C4-2B (cell line): ENCODE measurements around the gene PDPK1.
"Not testable (repeated sequence)": the region's sequence is repeated elsewhere in the genome, so short reads cannot be mapped to it uniquely, and the experiment has no call there.

Experiments
- H3K27ac ChIP-seq: fragments of 450-650 bp; 2 replicates; pipeline ENCODE4 v1.5.1; 2017
- ZFX ChIP-seq: fragments of 450-650 bp; IDR thresholded peaks from 2 replicates; pipeline ENCODE4 v1.6.1; 2017
- TF ChIP-seq, protein P1 (sequence below): fragments of 450-650 bp; conservative IDR thresholded peaks from 2 replicates; pipeline ENCODE4 v1.5.1; 2017; ENCODE audit warnings: mild to moderate bottlenecking

The PDPK1 gene

DNA sequence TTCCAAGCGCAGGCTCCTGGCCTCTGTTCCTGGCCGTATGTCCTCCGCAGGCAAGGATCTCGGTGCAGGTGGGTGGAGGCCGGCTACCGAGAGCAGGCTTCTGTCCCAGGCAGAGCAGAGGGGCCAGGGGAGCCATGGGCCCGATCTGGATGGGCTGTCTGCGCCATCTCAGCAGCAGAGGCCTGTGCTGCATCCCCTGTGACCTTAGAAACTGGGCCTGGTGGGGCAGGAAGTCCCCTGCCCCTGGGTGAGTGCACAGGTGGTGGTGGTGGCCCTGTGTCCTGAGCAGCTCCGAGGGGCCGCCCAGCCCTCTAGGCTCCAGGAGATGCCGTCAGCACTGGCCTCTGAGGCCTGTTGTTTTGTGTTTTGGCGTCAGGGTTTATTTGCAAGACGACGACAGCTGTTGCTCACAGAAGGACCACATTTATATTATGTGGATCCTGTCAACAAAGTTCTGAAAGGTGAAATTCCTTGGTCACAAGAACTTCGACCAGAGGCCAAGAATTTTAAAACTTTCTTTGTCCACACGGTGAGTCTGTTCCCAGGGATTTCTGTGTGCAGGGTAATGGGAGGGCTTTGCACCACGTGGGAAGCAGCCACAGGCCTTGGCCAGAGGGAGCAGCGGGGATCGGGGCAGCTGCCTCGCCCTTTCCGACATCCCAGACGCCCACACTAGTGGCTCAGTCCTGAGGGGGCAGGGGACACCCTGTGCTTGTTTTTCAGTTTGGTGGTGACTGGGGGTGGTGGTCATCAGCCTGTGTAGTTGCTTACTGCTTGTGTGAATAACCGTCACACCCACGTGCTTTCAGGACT is 59.1 kb downstream of the PDPK1 start:
- no peak for TF ChIP-seq ZFX
- TF ChIP-seq, protein P1, sequence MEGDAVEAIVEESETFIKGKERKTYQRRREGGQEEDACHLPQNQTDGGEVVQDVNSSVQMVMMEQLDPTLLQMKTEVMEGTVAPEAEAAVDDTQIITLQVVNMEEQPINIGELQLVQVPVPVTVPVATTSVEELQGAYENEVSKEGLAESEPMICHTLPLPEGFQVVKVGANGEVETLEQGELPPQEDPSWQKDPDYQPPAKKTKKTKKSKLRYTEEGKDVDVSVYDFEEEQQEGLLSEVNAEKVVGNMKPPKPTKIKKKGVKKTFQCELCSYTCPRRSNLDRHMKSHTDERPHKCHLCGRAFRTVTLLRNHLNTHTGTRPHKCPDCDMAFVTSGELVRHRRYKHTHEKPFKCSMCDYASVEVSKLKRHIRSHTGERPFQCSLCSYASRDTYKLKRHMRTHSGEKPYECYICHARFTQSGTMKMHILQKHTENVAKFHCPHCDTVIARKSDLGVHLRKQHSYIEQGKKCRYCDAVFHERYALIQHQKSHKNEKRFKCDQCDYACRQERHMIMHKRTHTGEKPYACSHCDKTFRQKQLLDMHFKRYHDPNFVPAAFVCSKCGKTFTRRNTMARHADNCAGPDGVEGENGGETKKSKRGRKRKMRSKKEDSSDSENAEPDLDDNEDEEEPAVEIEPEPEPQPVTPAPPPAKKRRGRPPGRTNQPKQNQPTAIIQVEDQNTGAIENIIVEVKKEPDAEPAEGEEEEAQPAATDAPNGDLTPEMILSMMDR: no peak
- H3K27ac ChIP-seq: no peak overlapping the region

DNA sequence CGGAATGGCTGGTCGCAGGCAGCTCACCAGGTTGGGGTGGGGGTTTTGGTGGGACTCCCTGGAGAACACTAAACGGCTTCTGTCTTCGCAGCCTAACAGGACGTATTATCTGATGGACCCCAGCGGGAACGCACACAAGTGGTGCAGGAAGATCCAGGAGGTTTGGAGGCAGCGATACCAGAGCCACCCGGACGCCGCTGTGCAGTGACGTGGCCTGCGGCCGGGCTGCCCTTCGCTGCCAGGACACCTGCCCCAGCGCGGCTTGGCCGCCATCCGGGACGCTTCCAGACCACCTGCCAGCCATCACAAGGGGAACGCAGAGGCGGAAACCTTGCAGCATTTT is 59.7 kb downstream of the PDPK1 start:
- TF ChIP-seq, protein P1: no peak
- TF ChIP-seq ZFX: no peak
- no peak overlapping the region for H3K27ac ChIP-seq

DNA sequence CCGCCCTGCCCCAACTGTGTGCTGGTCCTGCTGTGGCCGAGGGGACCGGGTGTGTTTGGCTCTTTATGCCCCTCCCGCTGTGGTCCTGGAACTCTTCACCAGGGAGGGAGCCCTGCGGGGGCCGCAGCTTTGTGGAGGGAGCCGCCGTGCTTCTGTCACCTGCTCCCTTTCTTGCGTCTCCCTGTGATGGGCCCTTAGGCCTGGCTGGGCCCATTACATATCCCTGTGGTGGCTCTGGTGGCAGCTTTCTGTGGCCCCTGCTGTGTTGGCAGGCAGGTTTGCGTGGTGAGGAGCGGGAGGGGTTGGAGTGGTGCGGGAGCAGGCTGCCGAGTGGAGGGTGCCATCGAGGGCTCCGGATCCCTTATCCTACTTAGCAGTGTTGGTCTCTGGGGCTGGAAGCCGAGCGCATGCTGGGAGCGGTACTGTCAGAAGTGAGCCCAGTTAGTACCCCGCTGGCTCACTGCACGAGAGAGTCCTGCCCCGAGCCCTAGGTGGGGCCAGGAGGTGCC is 60.4 kb downstream of the PDPK1 start:
- TF ChIP-seq, protein P1: no peak
- no peak for TF ChIP-seq ZFX

DNA sequence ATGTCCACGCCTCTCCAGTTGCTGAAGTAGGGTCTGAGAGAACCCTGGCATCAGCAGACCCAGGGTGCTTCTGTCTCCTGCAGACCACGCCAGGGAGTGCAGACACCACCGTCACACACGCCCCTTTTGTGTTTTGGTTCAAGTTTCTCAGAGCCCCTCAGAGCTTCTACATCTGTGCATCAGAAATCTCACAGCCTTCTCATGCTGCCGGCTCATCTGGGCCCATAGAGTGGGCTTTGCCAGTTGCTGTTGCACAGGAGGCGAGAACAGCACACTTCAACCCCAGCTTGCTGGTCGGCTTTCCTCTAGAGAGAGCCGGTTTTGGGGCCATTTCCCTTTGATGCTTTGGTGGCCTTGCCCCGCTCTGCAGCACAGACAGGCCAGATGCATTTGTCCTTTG is 60.9 kb downstream of the PDPK1 start:
- H3K27ac ChIP-seq: no peak overlapping the region
- TF ChIP-seq, protein P1: no peak
- TF ChIP-seq ZFX: no peak

More for the DNA sequence above, 60.4 kb downstream of the PDPK1 start:
- no peak overlapping the region for H3K27ac ChIP-seq

DNA sequence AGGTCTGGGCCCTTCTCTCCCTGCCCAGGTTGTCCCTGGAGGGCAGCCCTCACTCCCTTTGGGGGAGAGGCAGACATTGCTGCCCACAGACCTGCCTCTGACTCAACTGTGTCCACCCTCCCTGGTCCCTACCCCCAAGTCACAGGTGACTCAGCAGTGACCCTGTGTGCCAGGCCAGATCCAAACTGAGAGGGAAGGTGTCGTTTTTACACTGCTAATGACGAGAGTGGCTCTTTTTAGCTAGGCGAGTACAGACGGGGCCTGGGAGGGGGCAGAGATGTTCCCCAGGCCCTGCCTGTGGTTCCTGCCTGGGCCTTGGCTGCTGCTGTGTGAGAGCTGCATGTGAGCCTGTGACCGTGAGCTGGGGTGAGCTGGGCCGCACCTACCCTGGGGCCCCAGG is 61.3 kb downstream of the PDPK1 start:
- not testable (repeated sequence) for H3K27ac ChIP-seq

DNA sequence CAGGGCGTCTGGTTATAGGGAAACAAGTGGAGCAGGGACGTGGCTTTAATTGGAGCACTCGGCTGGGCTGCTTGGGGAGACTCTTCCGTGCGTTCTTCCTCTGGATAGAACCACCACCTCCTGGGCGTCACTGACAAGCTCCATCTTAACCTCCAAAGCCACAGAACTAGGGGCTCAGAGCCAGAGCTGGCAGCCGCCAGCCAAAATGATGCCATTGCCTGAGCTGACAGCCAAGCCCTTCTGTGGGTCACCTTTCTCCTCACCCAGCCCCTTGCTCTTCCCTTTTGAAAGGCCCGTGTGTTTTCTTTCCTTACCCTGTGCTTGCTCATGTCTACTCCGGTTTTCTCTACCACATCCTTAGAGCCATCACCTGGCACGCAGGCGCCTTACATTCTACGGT is 62.0 kb downstream of the PDPK1 start:
- not testable (repeated sequence) for H3K27ac ChIP-seq

DNA sequence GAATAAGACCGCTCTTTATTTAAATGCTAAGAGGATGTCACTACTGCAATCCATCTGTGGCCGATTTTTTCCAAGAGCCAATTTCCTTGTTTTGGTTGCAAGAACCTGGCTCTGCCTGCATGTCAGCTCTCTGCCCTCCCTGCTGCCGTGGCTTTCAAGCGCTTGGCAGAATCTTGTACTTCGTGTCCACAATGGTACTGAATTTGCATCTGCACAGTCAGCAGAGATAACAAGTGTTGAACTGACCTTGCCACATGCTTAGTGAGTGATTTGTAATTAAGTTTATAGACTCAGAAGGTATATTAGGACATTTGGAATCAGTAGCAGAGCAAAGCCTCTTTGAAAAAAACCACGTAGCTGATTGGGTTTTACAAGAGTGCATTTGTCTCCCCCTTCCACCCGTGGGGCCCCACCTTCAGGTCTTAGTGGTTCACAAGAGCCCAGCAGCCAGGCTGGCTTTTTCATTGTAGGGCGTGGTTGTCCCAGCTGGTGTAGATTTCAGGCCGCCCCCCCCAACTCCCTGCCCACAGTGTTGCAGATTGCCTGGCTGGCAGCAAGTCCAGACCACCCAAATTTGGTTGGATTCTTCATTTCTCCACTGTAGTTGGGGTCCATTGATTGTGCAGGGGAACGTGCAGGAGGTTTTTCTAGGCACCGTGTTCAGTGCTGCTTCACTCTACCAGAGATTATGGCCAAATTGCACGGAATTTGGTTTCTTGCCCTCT is 63.6 kb downstream of the PDPK1 start:
- H3K27ac ChIP-seq: not testable (repeated sequence)

DNA sequence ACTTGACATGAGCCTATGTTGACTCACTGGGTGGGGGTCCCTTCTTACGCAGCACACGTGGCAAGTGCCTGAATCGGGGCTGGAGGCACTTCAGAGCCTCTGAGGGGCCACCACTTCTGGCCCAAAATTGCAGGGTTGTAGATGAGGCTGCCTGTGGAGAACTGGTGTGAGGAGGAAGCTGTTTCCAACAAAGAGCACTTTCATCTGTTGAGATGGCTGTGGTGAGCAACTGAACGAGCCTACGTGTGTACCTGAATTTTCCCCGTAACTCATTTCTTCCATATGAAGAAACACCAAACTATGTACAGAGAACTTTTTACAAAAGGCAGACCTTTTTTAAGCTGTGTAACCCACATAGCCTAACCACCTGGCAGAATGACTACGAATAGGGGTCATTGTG is 64.4 kb downstream of the PDPK1 start:
- H3K27ac ChIP-seq: not testable (repeated sequence)

DNA sequence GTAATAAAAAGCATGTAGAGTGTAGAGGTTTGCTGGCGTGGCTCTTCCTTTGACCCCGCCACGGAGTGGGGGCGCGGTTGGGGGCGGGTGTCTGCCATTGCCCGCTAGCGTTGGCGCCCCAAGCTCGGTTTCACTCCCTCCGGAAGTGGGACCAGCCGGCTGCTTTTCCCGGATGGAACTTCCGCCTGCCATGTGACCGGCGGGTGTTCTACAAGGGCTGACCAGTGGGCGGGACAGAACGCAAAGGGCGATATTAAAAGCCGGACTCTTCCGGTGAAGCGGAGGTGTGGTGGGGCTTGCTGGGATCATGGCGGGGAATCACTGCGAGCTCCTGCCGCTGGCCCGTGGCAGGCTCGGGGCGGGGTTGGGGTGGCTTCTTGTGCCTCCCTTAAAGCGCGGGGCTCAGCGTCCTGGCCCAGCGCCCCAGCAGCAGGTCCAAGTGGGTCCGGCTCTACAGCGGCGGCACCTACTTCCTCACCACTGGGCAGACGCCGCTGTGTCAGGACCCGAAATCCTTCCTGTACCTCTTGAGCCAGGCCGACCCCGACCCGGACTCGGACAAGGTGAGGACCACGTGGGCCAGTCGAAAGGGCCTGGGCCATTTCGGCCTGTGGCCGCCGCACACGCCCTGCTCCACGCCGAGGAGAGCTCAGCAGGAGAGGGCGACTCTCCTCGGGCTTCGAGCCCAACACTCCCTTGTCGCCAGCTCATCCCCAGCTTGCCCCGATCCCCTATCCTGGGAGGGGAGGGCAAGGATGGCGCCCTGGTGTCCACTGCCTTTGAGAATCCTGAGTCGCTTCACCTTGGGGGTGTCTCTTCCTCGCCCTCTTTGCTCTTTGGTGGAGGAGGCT is 65.6 kb downstream of the PDPK1 start:
- peak overlapping the region; percentile 78 for H3K27ac ChIP-seq
- TF ChIP-seq ZFX: no peak
- TF ChIP-seq, protein P1: no peak

DNA sequence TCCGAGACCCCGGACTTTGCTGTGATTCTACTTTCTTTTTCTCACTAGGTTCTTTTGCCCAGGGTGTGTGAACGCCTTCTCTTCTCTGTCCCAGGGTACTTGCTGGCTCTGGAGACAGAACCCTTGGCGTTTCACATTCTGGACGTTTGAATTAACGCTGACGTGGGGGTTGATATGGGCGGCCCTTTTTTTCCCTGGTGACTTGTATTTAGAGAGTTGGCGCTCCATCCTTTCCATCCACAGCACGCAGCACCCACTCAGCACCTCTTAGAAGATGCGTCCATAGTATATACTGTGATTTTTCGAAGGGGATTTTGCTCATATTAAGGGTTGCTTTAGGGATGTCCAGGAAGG is 66.2 kb downstream of the PDPK1 start:
- H3K27ac ChIP-seq: peak overlapping the region; percentile 78

DNA sequence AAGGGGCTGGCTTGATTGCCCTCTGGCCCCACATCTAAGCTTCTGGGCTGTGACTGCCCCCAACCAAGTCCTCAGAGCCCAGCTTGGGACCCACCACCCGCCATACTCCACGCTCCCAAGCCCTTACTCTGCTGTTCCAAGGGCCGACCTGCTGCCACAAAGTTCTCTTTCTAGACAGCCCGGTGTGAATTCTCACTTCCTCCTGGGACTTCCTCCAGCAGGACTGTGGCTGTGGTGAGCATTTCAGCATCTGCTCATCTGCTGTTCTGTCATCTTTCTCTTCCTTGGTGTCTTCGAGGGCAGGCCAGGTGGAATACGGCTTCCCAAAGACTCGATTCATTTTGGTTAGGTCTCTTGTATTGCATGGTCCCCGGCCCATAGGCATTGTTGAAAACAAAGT is 69.0 kb downstream of the PDPK1 start:
- H3K27ac ChIP-seq: not testable (repeated sequence)

DNA sequence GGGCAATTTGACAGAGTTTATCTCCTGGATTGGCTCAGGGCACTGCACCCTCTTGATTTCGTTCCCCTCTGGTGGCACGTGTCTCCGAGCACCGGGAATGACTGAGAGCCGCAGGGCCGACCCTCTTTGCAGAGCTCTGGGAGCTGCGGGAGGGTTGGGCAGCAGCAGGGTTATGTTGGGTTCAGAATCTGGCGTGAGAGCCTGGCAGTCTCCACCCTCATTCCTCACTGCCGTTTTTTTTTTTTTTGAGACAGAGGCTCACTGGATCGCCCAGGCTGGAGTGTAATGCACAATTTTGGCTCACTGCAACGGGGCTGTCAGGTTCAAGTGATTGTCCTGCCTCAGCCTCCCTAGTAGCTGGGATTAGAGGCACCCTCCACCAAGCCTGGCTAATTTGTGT is 71.5 kb downstream of the PDPK1 start:
- H3K27ac ChIP-seq: not testable (repeated sequence)
